Measurements from ENCODE around the gene TCAIM.
"Not testable (repeated sequence)": the region's sequence is repeated elsewhere in the genome, so short reads cannot be mapped to it uniquely, and the experiment has no call there.

TCAIM gene

DNA sequence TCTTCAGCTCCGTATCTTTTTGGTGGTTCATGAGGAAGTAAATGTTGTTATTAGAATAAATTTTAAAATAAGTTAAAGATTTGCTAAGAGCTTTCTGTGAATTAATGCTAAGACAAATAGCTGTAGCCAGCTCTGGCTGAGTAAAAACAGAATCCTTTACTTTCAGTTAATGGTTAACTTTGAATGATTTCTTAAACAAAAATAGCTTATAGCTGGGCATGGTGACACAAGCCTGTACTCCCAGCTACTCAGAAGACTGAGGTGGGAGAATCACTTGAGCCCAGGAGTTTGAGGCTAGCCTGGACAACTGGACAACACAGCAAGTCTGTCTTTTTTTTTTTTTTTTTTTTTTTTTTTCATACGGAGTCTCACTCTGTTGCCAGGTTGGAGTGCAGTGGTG, 25.0 kb downstream of the TCAIM start:
- TF ChIP-seq, protein P1, sequence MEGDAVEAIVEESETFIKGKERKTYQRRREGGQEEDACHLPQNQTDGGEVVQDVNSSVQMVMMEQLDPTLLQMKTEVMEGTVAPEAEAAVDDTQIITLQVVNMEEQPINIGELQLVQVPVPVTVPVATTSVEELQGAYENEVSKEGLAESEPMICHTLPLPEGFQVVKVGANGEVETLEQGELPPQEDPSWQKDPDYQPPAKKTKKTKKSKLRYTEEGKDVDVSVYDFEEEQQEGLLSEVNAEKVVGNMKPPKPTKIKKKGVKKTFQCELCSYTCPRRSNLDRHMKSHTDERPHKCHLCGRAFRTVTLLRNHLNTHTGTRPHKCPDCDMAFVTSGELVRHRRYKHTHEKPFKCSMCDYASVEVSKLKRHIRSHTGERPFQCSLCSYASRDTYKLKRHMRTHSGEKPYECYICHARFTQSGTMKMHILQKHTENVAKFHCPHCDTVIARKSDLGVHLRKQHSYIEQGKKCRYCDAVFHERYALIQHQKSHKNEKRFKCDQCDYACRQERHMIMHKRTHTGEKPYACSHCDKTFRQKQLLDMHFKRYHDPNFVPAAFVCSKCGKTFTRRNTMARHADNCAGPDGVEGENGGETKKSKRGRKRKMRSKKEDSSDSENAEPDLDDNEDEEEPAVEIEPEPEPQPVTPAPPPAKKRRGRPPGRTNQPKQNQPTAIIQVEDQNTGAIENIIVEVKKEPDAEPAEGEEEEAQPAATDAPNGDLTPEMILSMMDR (IDR thresholded peaks at IDR 0.05; ENCODE audit: low read depth, low read length) = no peak
- H3K4me3 ChIP-seq (ENCODE audit: low read depth, low read length) = no peak overlapping the region

DNA sequence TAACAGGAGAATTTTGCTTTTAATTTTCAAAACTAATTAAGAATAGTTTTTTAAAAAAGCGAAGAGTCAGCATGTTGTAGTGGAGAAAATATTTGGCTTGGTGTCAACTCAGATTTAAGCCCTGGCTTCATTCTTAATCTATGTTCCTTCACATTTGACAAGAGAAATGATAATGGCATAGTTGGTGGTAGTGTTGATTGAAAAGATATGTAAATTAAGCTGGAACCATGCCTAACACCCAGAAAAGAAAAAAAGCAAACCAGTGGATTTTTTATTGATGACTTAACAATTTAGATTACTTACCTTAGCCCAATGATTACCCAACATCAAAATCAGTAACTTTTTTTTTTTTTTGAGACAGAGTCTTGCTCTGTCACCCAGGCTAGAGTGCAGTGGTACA, 27.4 kb downstream of the TCAIM start:
- TF ChIP-seq, protein P1 (IDR thresholded peaks at IDR 0.05; ENCODE audit: low read depth, low read length) = no peak
- H3K4me3 ChIP-seq (ENCODE audit: low read depth, low read length) = no peak overlapping the region

DNA sequence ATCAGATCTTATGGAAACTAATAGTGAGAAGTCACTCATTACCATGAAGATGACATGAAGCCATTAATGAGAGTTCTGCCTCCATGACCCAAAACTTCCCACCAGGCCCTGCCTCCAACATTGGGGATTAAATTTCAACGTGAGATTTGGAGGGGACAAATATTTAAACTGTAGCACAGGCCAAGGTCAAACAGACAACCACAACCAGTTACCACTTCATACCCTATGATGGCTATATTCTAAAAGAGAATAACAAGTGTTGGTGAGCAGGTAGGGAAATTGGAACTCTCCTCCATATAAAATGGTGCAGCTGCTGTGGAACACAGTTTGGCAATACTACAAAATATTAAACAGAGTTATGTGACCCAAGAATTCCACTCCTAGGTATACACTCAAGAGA, 36.9 kb downstream of the TCAIM start:
- no peak overlapping the region for H3K4me3 ChIP-seq (ENCODE audit: low read depth, low read length)
- TF ChIP-seq, protein P1 (IDR thresholded peaks at IDR 0.05; ENCODE audit: low read depth, low read length) = no peak

DNA sequence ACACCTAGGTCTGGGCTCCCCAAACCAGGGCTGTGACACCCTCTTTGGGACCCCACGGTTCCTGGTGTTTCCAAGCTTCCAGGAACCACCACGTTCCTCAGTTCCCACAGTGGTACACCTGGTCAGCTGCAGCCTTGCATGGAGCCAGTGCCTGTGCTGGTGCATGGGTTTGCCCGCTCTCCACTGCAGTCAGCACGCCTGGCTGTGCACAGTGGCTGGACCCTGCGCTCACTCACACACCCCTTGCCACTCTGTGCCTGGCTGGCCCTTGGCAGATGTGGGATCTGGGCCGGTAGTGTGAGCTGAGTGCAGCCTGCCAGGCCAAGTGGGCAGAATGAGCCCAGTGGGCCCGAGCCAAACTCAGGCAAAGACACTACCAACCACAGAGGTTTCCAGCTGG, 48.8 kb downstream of the TCAIM start:
- H3K4me3 ChIP-seq (ENCODE audit: low read depth, low read length) = no peak overlapping the region
- TF ChIP-seq, protein P1 (IDR thresholded peaks at IDR 0.05; ENCODE audit: low read depth, low read length) = no peak

DNA sequence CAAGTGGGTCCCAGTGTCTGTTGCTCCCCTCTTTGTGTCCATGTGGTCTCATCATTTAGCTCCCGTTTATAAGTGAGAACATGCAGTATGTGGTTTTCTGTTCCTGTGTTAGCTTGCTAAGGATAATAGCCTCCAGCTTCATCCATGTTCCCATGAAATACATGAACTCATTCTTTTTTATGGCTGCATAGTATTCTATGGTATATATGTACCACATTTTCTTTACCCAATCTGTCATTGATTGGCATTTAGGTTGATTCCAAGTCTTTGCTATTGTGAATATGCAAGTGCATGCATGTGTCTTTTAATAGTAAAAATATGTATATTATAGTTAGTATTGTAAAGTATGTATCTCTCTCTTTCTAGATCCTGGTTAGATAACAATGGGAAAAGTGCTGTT, 53.9 kb downstream of the TCAIM start:
- TF ChIP-seq, protein P1 (IDR thresholded peaks at IDR 0.05; ENCODE audit: low read depth, low read length) = no peak

DNA sequence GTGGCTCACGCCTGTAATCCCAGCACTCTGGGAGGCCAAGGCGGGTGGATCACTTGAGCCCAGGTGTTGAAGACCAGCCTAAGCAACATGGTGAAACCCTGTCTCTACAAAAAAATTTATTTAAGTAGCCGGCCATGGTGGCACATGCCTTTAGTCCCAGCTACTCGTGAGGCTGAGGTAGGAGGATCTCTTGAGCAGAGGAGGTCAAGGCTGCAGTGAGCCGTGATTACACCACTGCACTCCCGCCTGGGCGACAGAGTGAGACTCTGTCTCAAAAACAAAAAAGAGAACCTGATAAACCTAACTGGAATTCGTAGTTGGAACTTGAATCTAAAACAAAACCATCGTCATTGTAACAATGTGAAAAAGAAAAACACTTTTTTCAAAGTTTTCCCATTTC, 57.1 kb downstream of the TCAIM start:
- H3K4me3 ChIP-seq (ENCODE audit: low read depth, low read length) = no peak overlapping the region
- TF ChIP-seq, protein P1 (IDR thresholded peaks at IDR 0.05; ENCODE audit: low read depth, low read length) = no peak

More for the DNA sequence above, 53.9 kb downstream of the TCAIM start:
- H3K4me3 ChIP-seq (ENCODE audit: low read depth, low read length) = no peak overlapping the region

DNA sequence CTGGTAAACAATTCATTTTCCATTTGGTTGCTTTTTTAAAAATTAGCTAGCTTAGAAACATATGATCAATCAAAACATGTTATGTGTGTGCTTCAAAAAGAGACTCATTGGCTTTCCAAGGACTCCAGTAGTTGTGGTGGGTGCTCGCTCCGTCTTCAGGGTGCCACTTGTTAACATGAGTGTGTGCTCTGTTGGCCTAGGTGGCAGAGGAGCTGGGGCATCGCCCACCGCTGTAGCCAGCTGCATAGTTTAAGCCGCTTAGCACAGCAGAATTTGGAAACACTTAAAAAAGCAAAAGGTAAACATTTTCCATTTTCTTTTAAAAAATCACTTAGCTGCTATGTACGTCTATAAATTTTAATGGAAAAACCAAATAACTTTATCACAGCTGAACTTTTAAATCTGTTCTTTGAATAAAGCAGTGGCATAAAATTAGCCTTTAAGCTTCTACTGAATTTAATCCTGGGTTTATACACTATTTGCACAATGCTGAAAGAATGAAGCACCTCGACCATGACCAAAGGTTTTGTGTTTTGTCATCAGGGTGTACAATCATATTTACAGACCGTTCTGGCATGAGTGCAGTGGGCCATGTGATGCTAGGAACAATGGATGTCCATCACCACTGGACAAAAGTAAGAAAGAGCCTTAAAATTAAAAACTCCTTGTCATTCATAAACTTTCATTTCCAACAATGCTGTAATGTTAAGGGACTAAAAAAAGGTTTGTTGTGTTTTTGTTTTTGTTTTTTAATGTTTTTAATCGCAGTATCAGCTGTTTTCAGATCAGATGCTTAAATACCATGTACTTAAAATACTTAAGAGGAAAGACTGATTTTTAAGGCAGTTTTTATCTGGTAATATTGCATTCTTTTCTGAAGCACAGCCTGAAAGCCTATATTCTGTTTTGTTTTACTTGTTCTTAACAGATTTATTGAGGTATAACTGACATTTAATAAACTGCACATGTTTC, 57.9 kb downstream of the TCAIM start:
- TF ChIP-seq, protein P1 (IDR thresholded peaks at IDR 0.05; ENCODE audit: low read depth, low read length) = no peak
- no peak overlapping the region for H3K4me3 ChIP-seq (ENCODE audit: low read depth, low read length)

DNA sequence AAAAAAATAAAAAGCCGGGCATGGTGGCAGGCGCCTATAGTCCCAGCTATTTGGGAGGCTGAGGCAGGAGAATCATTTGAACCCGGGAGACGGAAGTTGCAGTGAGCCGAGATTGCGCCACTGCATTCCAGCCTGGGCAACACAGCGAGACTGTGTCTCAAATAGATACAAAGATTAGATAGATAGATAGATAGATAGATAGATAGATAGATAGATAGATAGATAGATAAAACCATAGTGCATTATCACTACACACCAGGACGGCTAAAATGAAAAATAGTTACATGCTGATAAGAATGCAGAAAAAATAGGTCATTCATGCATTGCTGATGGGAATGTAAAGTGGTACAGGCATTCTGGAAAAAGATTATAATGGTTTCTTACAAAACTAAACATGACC, 59.7 kb downstream of the TCAIM start:
- H3K4me3 ChIP-seq (ENCODE audit: low read depth, low read length) = not testable (repeated sequence)

Data from WI38 (cell line).